Osteoblast (primary cell): ENCODE data around the gene RBM20. TPM values are rescaled to one million over a fixed set of nuclear protein-coding genes. Genes with fewer than 3 reads are reported as not detected.

Source experiments
- DNase-seq: peaks from one replicate; pipeline ENCODE4 v3.0.0; 2011; ENCODE audit warnings: low spot score, mixed read lengths; ENCODE audit not compliant: insufficient read length; ENCODE audit errors: missing footprints
- H2AFZ ChIP-seq: 2 replicates; pipeline ENCODE4 v1.6.0; 2011; ENCODE audit warnings: mild to moderate bottlenecking, low read length
- H3K27ac ChIP-seq: 2 replicates; pipeline ENCODE4 v1.5.1; 2011; ENCODE audit warnings: mild to moderate bottlenecking, low read depth, low read length, moderate library complexity
- H3K27me3 ChIP-seq: 2 replicates; pipeline ENCODE4 v1.6.0; 2012; ENCODE audit warnings: mild to moderate bottlenecking, control low read depth, inconsistent platforms, low read length, moderate library complexity; ENCODE audit not compliant: insufficient read depth
- H3K36me3 ChIP-seq: 2 replicates; pipeline ENCODE4 v1.5.1; 2011; ENCODE audit warnings: mild to moderate bottlenecking, low read length, control low read depth, moderate library complexity; ENCODE audit not compliant: insufficient read depth
- H3K4me1 ChIP-seq: 2 replicates; pipeline ENCODE4 v1.5.1; 2011; ENCODE audit warnings: mild to moderate bottlenecking, low read length, control low read depth, moderate library complexity; ENCODE audit not compliant: insufficient read depth
- H3K4me2 ChIP-seq: 2 replicates; pipeline ENCODE4 v1.6.0; 2011; ENCODE audit warnings: mild to moderate bottlenecking, low read length; ENCODE audit not compliant: insufficient read depth
- H3K4me3 ChIP-seq: fragments of 200-600 bp; sonication (generic); 3 replicates; pipeline ENCODE4 v1.5.1; 2012; ENCODE audit warnings: mild to moderate bottlenecking, low read length, inconsistent platforms; ENCODE audit not compliant: insufficient read depth
- H3K79me2 ChIP-seq: 2 replicates; pipeline ENCODE4 v1.6.0; 2012; ENCODE audit warnings: mild to moderate bottlenecking, low read length, control low read depth, inconsistent platforms; ENCODE audit not compliant: insufficient read depth
- H3K9me3 ChIP-seq: 2 replicates; pipeline ENCODE4 v1.5.1; 2011; ENCODE audit warnings: low read depth, low read length, control low read depth
- H4K20me1 ChIP-seq: 2 replicates; pipeline ENCODE4 v1.6.0; 2012; ENCODE audit warnings: mild to moderate bottlenecking, low read length, control low read depth; ENCODE audit not compliant: insufficient read depth
- total RNA-seq: library from RNA; depleted of rRNA; stranded (reverse); fragments of >200 nt; gene quantifications from 2 replicates; pipeline ENCODE4 v1.2.3, GENCODE V29; 2012
- TF ChIP-seq, protein P1 (sequence below): IDR thresholded peaks from 2 replicates; pipeline ENCODE4 v1.5.1; 2011; ENCODE audit warnings: mild to moderate bottlenecking, low read depth, low read length, moderate library complexity; ENCODE audit errors: extremely low read depth

Gene RBM20
- total RNA-seq, 1 donor = not detected

DNA sequence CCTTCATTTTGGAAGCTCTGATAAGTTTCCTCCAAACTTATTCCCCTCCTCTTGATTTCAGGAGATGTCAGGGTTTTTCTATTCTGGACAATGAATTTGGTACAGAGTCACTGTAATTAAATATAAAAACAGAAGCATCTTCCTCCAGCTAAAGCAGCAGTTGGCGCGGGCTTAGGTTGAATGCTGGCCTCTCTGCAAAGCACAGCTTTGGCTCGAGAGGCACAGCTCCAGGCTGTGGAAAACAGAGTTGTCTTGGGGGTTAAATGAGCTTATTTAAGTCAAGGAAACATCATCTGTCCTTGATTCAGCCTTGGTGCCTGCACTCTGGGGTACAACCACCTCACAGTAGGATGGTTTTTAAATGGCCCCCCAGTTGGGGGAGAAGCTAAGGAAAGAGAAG lies 192.6 kb downstream of the RBM20 start:
- DNase-seq = no peak
- Histone ChIP-seq H3K79me2 (no peaks in the 10 kb centered on the region), H3K27ac (no peak overlapping the region), H3K4me3 (no peak overlapping the region), H3K36me3 (no peaks in the 10 kb centered on the region), H3K4me2 (no peak overlapping the region), H3K9me3 (no peaks in the 10 kb centered on the region), H3K4me1 (no peaks in the 10 kb centered on the region), H2AFZ (no peak overlapping the region), H4K20me1 (no peaks in the 10 kb centered on the region), H3K27me3 (no peaks in the 10 kb centered on the region)
- TF ChIP-seq, protein P1, sequence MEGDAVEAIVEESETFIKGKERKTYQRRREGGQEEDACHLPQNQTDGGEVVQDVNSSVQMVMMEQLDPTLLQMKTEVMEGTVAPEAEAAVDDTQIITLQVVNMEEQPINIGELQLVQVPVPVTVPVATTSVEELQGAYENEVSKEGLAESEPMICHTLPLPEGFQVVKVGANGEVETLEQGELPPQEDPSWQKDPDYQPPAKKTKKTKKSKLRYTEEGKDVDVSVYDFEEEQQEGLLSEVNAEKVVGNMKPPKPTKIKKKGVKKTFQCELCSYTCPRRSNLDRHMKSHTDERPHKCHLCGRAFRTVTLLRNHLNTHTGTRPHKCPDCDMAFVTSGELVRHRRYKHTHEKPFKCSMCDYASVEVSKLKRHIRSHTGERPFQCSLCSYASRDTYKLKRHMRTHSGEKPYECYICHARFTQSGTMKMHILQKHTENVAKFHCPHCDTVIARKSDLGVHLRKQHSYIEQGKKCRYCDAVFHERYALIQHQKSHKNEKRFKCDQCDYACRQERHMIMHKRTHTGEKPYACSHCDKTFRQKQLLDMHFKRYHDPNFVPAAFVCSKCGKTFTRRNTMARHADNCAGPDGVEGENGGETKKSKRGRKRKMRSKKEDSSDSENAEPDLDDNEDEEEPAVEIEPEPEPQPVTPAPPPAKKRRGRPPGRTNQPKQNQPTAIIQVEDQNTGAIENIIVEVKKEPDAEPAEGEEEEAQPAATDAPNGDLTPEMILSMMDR = no peak

DNA sequence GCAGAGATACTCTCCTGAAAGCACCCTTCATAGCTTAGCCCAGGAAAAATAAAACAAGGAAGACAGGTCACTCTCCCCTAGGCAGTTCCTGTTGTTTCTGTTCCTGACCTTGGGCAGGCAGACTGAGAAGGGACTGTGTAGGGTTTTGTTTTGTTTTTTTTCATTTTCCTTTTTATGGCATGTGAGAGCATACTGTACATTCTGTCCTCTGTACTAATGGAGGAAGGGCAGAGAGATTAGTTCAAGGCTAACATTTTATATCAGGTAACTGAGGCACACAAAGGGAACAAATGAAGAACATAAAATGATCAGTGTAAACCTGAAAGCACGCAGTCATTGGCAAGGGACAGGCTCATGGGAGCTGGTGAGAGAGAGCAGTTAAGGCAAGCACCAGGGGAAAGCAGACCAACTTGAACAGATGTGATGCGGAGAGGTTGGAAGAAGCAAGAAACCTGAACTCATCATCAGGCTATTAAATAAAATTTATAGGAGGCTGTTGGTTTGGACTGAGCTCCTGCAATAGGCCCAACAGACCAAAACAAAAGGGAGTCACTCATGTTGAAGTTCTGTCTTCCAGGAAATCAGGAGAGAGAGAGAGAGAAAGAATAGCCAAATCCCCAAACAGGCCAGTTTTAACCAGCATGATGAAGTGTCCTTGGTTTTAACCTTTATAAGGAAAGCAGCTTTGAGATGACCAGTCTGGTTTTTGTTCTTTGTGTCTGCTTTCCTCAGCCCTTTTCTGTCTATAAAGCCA lies 193.5 kb downstream of the RBM20 start:
- H3K4me2 ChIP-seq = no peak overlapping the region
- H3K9me3 ChIP-seq = no peaks in the 10 kb centered on the region
- H3K79me2 ChIP-seq = no peaks in the 10 kb centered on the region
- no peak overlapping the region for H3K4me3 ChIP-seq
- TF ChIP-seq, protein P1 = no peak
- no peaks in the 10 kb centered on the region for H4K20me1 ChIP-seq
- no peak overlapping the region for H2AFZ ChIP-seq
- no peaks in the 10 kb centered on the region for H3K27me3 ChIP-seq
- no peaks in the 10 kb centered on the region for H3K36me3 ChIP-seq
- H3K27ac ChIP-seq = no peak overlapping the region
- no peaks in the 10 kb centered on the region for H3K4me1 ChIP-seq
- DNase-seq = no peak

DNA sequence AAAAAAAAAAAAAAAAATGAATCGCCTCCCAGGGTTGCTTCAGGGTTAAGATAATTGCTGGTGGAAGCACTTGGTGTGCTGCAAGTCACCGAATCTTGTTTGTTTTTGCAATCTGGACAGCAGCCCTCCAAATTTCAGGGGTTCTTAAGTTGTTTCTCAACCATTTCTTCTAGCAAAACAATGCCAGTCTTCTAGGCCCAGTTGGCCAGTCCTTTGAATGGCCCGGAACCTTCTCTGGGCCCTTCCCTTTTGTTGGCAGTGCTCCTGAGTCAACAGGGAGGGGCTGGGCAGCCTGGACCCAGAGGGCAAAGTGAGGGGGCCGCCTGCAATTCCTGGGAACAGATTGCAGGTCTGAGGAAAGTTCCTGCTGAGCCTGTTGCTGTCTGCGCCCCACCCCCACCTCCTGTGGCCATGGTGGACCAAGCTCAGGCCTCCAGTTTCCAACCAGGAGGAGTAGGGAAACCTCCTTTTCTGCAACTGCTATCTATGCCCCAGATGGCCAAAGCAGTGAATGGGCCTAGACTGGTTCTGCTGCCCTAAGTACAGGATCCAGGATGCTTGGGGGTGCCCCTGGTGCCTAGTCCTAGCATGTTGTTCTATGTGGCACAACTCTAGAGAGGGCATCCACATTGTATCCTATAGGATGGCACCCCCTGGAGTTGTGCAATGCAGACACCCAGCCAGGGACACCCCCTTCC lies 196.2 kb downstream of the RBM20 start:
- Histone ChIP-seq H3K4me1 (no peaks in the 10 kb centered on the region), H3K4me3 (no peak overlapping the region), H2AFZ (no peak overlapping the region), H3K9me3 (no peaks in the 10 kb centered on the region), H3K36me3 (no peaks in the 10 kb centered on the region), H3K4me2 (no peak overlapping the region), H3K79me2 (no peaks in the 10 kb centered on the region), H4K20me1 (no peaks in the 10 kb centered on the region), H3K27me3 (no peaks in the 10 kb centered on the region), H3K27ac (no peak overlapping the region)
- TF ChIP-seq, protein P1 = no peak
- DNase-seq = no peak

DNA sequence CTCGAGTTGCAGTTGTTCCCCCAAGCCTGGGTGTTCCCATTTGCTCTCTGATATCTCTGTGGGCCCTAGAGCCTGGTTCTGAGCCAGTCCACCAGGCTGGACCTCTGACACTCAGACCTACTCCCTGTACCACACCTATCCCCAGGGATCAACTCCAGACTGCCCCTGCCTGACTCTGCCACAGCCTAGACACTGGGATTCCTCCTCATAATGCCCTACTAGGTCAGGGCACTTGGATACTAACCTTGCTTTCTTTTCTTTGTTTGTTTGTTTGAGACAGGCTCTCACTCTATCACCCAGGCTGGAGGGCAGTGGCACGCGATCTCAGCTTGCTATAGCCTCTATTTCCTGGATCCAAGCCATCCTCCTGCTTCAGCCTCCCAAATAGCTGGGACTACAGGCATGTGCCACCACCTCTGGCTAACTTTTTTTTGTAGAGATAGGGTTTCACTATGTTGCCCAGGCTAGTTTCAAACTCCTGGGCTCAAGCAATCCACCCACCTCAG lies 196.8 kb downstream of the RBM20 start:
- TF ChIP-seq, protein P1 = no peak

More for the DNA sequence above, 196.8 kb downstream of the RBM20 start:
- H3K27me3 ChIP-seq = no peaks in the 10 kb centered on the region
- H3K9me3 ChIP-seq = no peaks in the 10 kb centered on the region
- no peak overlapping the region for H3K4me2 ChIP-seq
- H4K20me1 ChIP-seq = no peaks in the 10 kb centered on the region
- no peak overlapping the region for H3K27ac ChIP-seq
- DNase-seq = no peak
- no peak overlapping the region for H3K4me3 ChIP-seq
- H3K36me3 ChIP-seq = no peaks in the 10 kb centered on the region
- no peaks in the 10 kb centered on the region for H3K4me1 ChIP-seq
- H2AFZ ChIP-seq = no peak overlapping the region
- H3K79me2 ChIP-seq = no peaks in the 10 kb centered on the region
